Sigmoid colon (tissue), 4 donors: ENCODE data around the gene ENTREP3.
A peak's percentile ranks its signal among the peaks of the same experiment; 100 is the strongest.

Source experiments
- EP300 ChIP-seq, 4 donors: sonication (generic); formaldehyde crosslinking; IDR thresholded peaks; one replicate each; pipeline ENCODE4 v1.6.1; 2017; ENCODE audit warnings: antibody characterized with exemption in 4 of 4
- POLR2A ChIP-seq, 2 donors: fragments of 450-650 bp; IDR thresholded peaks; one replicate each; pipeline ENCODE4 v1.6.1; 2016; ENCODE audit warnings: antibody characterized with exemption in 2 of 2, mild to moderate bottlenecking in 2 of 2, moderate library complexity in 2 of 2
- POLR2AphosphoS5 ChIP-seq, 4 donors: sonication (generic); formaldehyde crosslinking; IDR thresholded peaks; one replicate each; pipeline ENCODE4 v1.6.1; 2017; ENCODE audit warnings: antibody characterized with exemption in 4 of 4
- TF ChIP-seq, protein P1 (sequence below), 4 experiments: fragments of 450-650 bp in 3 of 4; fragments of 200-600 bp in 1 of 4; IDR thresholded peaks; one replicate each; pipeline ENCODE4 v1.5.1; 2016 to 2019; ENCODE audit warnings: antibody characterized with exemption in 4 of 4, mild to moderate bottlenecking in 3 of 4, moderate library complexity in 2 of 4

GRCh38 chr1:155273343-155274245 is 18.3 kb upstream of the ENTREP3 start, which contains the start of gene CLK2:
- TF ChIP-seq POLR2A (IDR thresholded peaks at IDR 0.05), result peak; percentile 63 to 77
- TF ChIP-seq, protein P1, sequence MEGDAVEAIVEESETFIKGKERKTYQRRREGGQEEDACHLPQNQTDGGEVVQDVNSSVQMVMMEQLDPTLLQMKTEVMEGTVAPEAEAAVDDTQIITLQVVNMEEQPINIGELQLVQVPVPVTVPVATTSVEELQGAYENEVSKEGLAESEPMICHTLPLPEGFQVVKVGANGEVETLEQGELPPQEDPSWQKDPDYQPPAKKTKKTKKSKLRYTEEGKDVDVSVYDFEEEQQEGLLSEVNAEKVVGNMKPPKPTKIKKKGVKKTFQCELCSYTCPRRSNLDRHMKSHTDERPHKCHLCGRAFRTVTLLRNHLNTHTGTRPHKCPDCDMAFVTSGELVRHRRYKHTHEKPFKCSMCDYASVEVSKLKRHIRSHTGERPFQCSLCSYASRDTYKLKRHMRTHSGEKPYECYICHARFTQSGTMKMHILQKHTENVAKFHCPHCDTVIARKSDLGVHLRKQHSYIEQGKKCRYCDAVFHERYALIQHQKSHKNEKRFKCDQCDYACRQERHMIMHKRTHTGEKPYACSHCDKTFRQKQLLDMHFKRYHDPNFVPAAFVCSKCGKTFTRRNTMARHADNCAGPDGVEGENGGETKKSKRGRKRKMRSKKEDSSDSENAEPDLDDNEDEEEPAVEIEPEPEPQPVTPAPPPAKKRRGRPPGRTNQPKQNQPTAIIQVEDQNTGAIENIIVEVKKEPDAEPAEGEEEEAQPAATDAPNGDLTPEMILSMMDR (IDR thresholded peaks at IDR 0.05), result no peak
- TF ChIP-seq POLR2AphosphoS5 (IDR thresholded peaks at IDR 0.05), result peak; percentile 94 to 97 (median 96)
- peak in 1 of 4 donors; percentile 80 for TF ChIP-seq EP300 (IDR thresholded peaks at IDR 0.05)
